Measurements from ENCODE around the gene TOPBP1. TPM values are rescaled to one million over a fixed set of nuclear protein-coding genes. Genes with fewer than 3 reads are reported as not detected.

Gene TOPBP1
- total RNA-seq, 1 donor from 2014 or later = 23.9 TPM

DNA sequence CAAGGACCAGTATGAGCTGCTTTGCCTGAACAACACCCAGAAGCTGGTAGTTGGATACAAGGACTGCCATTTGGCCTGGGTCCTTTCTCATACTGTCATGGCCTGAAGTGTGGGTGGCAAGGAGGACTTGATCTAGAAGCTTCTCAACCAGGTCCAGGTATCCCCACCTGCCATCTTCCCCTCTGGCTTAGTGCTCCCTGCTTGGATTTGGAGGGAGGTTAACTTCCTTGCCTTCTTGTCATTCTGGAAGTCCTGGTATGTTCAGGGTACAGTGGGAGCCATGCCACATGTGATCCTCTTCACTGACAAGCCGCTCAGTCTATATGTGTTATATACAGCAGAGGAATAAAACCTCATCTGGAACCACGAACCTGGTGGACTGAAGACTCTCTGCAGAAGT is 37.7 kb upstream of the TOPBP1 start:
- no peaks in the 10 kb centered on the region for H3K36me3 ChIP-seq (ENCODE audit: insufficient read depth, low read length)
- Mint-ChIP-seq H3K9me3 (ENCODE audit: unreplicated experiment) (peaks cover 5% of the 10 kb centered on the region), H3K36me3 (ENCODE audit: low read depth, unreplicated experiment) (no peaks in the 10 kb centered on the region), H3K27me3 (ENCODE audit: low read depth, unreplicated experiment) (peaks cover 14% of the 10 kb centered on the region), H3K4me3 (ENCODE audit: unreplicated experiment) (no peak overlapping the region), H3K27ac (ENCODE audit: unreplicated experiment) (no peak overlapping the region), H3K4me1 (ENCODE audit: low read depth, unreplicated experiment) (no peaks in the 10 kb centered on the region)
- no peak overlapping the region for H3K4me3 ChIP-seq (ENCODE audit: insufficient read depth, low read depth, low read length)
- H3K27me3 ChIP-seq (ENCODE audit: insufficient read depth, low read length) = no peaks in the 10 kb centered on the region
- no peaks in the 10 kb centered on the region for H3K4me1 ChIP-seq (ENCODE audit: insufficient read depth, low read length)
- H2AFZ ChIP-seq (ENCODE audit: low read depth, low read length) = no peak overlapping the region
- no peak for TF ChIP-seq EZH2 (IDR thresholded peaks at IDR 0.05; ENCODE audit: insufficient read depth, low read length)
- TF ChIP-seq, protein P1, sequence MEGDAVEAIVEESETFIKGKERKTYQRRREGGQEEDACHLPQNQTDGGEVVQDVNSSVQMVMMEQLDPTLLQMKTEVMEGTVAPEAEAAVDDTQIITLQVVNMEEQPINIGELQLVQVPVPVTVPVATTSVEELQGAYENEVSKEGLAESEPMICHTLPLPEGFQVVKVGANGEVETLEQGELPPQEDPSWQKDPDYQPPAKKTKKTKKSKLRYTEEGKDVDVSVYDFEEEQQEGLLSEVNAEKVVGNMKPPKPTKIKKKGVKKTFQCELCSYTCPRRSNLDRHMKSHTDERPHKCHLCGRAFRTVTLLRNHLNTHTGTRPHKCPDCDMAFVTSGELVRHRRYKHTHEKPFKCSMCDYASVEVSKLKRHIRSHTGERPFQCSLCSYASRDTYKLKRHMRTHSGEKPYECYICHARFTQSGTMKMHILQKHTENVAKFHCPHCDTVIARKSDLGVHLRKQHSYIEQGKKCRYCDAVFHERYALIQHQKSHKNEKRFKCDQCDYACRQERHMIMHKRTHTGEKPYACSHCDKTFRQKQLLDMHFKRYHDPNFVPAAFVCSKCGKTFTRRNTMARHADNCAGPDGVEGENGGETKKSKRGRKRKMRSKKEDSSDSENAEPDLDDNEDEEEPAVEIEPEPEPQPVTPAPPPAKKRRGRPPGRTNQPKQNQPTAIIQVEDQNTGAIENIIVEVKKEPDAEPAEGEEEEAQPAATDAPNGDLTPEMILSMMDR (IDR thresholded peaks at IDR 0.05; ENCODE audit: insufficient read depth, low read depth, low read length) = no peak
- no peaks in the 10 kb centered on the region for H4K20me1 ChIP-seq (ENCODE audit: insufficient read depth, low read length)
- H3K9ac ChIP-seq (ENCODE audit: low read length) = no peak overlapping the region
- FAIRE-seq (no peak), DNase-seq (ENCODE audit: low read depth) (no peak)
- H3K9me3 ChIP-seq (ENCODE audit: insufficient read depth, low read depth, low read length) = no peaks in the 10 kb centered on the region
- no peak overlapping the region for H3K4me2 ChIP-seq (ENCODE audit: low read length)
- no peaks in the 10 kb centered on the region for H3K79me2 ChIP-seq (ENCODE audit: insufficient read depth, low read length)
- H3K27ac ChIP-seq (ENCODE audit: low read depth, low read length) = no peak overlapping the region

DNA sequence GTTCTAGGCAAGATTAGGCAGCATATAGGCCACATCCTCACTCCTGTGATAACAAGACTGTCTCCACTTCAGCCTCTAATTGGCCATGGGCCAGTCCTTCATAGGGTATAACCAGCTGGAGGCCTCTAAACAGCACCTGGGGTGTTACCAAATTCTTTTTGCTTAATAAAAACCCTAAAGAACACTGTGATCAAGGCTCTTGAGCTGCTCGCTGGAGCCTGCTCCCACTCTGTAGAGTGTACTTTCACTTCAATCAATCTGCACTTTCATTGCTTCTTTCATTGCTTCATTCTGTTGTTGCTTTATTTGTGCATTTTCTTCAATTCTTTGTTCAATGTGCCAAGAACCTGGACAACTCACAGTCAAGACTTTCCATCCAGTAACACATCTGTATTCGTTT is 36.2 kb upstream of the TOPBP1 start:
- Mint-ChIP-seq H3K9me3 (ENCODE audit: unreplicated experiment) (peaks cover 5% of the 10 kb centered on the region), H3K36me3 (ENCODE audit: low read depth, unreplicated experiment) (no peaks in the 10 kb centered on the region), H3K27me3 (ENCODE audit: low read depth, unreplicated experiment) (peaks cover 11% of the 10 kb centered on the region), H3K4me3 (ENCODE audit: unreplicated experiment) (no peak overlapping the region), H3K27ac (ENCODE audit: unreplicated experiment) (no peak overlapping the region), H3K4me1 (ENCODE audit: low read depth, unreplicated experiment) (no peaks in the 10 kb centered on the region)
- H4K20me1 ChIP-seq (ENCODE audit: insufficient read depth, low read length) = no peaks in the 10 kb centered on the region
- H3K4me2 ChIP-seq (ENCODE audit: low read length) = no peak overlapping the region
- H3K36me3 ChIP-seq (ENCODE audit: insufficient read depth, low read length) = no peaks in the 10 kb centered on the region
- DNase-seq (ENCODE audit: low read depth) = no peak
- no peaks in the 10 kb centered on the region for H3K27me3 ChIP-seq (ENCODE audit: insufficient read depth, low read length)
- TF ChIP-seq EZH2 (IDR thresholded peaks at IDR 0.05; ENCODE audit: insufficient read depth, low read length) = no peak
- TF ChIP-seq, protein P1 (IDR thresholded peaks at IDR 0.05; ENCODE audit: insufficient read depth, low read depth, low read length) = no peak
- H2AFZ ChIP-seq (ENCODE audit: low read depth, low read length) = no peak overlapping the region
- H3K9me3 ChIP-seq (ENCODE audit: insufficient read depth, low read depth, low read length) = no peaks in the 10 kb centered on the region
- no peaks in the 10 kb centered on the region for H3K4me1 ChIP-seq (ENCODE audit: insufficient read depth, low read length)
- no peak overlapping the region for H3K27ac ChIP-seq (ENCODE audit: low read depth, low read length)
- FAIRE-seq = no peak
- no peak overlapping the region for H3K4me3 ChIP-seq (ENCODE audit: insufficient read depth, low read depth, low read length)
- H3K79me2 ChIP-seq (ENCODE audit: insufficient read depth, low read length) = no peaks in the 10 kb centered on the region
- no peak overlapping the region for H3K9ac ChIP-seq (ENCODE audit: low read length)

DNA sequence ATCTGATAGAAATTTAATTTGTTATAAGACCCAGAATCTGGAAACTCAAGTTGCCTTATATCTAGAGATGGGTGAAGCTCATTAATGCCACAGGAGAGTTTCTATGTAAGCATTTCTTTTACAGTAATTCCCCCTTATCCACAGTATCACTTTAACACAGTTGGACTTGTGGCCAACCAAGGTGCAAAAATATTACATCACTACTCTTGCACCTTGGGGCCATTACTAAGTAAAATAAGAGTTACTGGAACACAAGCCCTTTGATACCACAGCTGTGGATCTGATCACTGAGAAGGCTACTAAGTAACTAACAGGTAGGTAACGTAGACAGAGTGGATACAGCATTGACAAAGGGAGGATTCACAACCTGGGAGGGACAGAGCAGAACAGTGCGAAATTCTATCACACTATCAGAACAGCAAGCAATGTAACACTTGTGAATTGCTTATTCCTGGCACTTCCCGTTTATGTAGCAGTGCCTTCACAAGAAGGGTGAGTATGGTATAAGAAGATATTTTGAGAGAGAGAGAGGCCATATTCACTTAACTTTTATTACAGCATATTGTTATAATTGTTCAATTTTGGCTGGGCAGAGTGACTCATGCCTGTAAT is 33.9 kb upstream of the TOPBP1 start:
- Histone ChIP-seq H3K9me3 (ENCODE audit: insufficient read depth, low read depth, low read length) (no peaks in the 10 kb centered on the region), H3K9ac (ENCODE audit: low read length) (no peak overlapping the region), H2AFZ (ENCODE audit: low read depth, low read length) (no peak overlapping the region), H3K4me2 (ENCODE audit: low read length) (no peak overlapping the region), H4K20me1 (ENCODE audit: insufficient read depth, low read length) (no peaks in the 10 kb centered on the region), H3K4me1 (ENCODE audit: insufficient read depth, low read length) (no peaks in the 10 kb centered on the region), H3K27me3 (ENCODE audit: insufficient read depth, low read length) (no peaks in the 10 kb centered on the region), H3K79me2 (ENCODE audit: insufficient read depth, low read length) (no peaks in the 10 kb centered on the region), H3K4me3 (ENCODE audit: insufficient read depth, low read depth, low read length) (no peak overlapping the region), H3K36me3 (ENCODE audit: insufficient read depth, low read length) (no peaks in the 10 kb centered on the region), H3K27ac (ENCODE audit: low read depth, low read length) (no peak overlapping the region)
- no peak overlapping the region for H3K27ac Mint-ChIP-seq (ENCODE audit: unreplicated experiment)
- TF ChIP-seq, protein P1 (IDR thresholded peaks at IDR 0.05; ENCODE audit: insufficient read depth, low read depth, low read length) = no peak
- TF ChIP-seq EZH2 (IDR thresholded peaks at IDR 0.05; ENCODE audit: insufficient read depth, low read length) = no peak
- no peaks in the 10 kb centered on the region for H3K36me3 Mint-ChIP-seq (ENCODE audit: low read depth, unreplicated experiment)
- peaks cover 5% of the 10 kb centered on the region for H3K9me3 Mint-ChIP-seq (ENCODE audit: unreplicated experiment)
- DNase-seq (ENCODE audit: low read depth) (no peak), FAIRE-seq (no peak)
- H3K4me3 Mint-ChIP-seq (ENCODE audit: unreplicated experiment) = no peak overlapping the region
- H3K4me1 Mint-ChIP-seq (ENCODE audit: low read depth, unreplicated experiment) = no peaks in the 10 kb centered on the region
- H3K27me3 Mint-ChIP-seq (ENCODE audit: low read depth, unreplicated experiment) = peaks cover 14% of the 10 kb centered on the region
